NCI-H1930 (cell line): ENCODE data around the gene BEAN1.

Source experiments
- DNase-seq, 2 experiments: peaks; one replicate each; lab custom pipeline; 2025; lab: John Stamatoyannopoulos, UW

Gene BEAN1

DNA sequence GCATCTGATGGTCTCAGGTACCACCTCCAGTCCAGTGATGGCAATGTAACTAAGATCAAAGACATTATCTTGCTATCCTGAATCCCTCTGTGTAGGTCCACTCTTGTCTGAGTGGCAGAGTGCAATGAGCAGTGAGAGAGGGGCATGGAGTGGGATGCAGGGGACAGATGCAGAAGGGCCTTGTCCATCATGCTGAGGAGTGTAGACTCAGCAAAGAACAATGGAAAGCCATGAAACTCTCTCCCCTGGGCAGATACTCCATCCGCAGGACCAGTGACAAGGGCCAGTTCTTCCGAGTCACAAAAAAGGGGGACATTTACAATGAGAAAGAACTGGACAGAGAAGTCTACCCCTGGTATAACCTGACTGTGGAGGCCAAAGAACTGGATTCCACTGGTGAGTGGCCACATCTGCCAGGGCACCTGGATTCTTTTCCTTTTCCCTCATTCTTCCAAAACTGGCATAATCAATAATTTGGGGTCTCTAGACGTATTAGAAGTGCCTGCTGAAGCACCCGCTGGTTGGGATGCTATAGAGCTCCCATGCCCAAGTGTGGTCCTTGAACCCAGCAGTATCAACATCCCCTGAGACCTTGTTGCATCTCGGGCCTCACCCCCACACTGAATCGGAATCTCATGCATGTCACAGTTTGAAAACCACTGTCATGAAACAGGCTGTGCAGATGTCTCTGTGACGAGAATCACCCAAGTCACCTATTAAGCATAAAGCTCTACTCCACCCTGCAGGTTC, 31.1 kb upstream of the BEAN1 start:
- DNase-seq = no peak

DNA sequence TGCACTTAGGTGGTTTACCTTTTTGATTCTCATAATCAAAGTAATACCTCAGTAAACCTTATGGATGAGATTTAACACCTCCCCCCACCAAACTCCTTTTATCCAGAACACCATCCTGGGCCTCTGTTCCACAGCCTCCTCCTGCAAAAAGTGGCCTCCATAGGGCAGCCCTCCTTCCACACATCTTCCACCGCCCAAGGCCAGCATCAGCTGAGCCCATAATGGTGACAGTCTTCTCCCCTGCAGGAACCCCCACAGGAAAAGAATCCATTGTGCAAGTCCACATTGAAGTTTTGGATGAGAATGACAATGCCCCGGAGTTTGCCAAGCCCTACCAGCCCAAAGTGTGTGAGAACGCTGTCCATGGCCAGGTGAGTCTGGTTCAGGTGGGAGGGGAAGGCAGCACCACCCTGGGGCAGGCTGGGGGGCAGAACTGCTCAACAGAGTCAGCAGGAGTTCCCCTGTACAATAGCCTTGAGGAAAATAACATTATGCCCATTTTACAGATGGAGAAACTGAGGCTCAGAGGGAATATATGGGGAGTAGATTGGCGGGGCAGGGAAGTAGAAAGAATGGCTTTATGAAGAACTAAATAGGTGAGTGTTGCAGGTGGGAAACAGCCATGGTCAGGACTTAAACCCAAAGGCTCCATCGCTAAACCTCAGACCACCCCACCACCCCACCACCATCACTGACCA, 29.2 kb upstream of the BEAN1 start:
- DNase-seq = no peak

- DNase-seq = no peak
Observed at GRCh38 chr16:66399031-66399430, 28.1 kb upstream of the BEAN1 start.

GRCh38 chr16:66399930-66400329, 27.2 kb upstream of the BEAN1 start:
- no peak for DNase-seq

DNA sequence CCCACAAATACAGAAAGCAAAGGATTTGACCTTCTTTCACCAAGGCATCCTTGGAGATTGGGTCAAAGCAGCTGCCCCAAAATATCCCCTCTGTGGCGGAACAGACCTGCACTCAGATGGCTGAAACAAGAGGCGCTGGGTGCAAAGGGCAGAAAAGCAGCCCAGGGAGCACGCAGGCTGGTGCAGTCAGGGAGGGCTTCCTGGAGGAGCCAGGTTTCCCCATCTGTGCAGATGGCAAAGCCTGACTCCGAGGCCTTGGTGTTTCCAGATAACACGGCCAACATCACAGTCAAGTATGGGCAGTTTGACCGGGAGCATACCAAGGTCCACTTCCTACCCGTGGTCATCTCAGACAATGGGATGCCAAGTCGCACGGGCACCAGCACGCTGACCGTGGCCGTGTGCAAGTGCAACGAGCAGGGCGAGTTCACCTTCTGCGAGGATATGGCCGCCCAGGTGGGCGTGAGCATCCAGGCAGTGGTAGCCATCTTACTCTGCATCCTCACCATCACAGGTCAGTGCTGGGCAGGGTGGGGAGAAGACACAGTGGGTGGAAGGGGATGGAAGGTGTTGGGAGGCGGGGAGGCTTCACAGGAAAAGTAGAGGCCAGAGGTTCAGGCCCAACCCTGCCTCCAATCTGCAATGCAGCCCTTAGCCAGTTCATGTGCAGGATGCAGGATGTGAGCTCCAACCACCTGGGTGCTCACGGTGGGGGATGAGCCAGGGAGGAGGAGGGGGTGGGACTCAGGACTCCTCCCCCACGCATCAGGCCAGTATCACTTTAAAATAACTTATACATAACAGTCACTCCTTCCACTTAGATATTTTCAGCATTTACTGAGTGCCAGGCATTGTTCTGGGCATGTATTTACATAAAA, 26.4 kb upstream of the BEAN1 start:
- no peak for DNase-seq

DNA sequence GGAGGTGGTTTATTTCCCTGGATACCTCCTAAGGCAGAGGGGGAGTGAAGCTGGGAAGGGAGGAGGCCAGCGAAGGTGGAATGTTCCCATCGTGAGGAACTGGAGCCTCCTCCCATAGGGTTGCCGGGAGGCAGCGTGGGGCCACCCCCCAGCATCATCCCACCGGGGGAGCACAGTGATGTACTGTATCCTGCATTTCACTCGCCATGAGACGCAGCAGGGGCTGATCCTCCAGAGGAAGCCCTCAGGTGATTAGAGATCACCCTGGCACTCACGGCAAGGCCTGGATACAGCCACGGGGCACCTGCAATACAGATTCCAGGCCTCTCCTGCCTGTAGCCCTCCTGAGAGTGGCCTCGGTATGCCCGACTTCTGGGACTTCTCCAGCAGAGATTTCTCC, 25.5 kb upstream of the BEAN1 start:
- DNase-seq = no peak

DNA sequence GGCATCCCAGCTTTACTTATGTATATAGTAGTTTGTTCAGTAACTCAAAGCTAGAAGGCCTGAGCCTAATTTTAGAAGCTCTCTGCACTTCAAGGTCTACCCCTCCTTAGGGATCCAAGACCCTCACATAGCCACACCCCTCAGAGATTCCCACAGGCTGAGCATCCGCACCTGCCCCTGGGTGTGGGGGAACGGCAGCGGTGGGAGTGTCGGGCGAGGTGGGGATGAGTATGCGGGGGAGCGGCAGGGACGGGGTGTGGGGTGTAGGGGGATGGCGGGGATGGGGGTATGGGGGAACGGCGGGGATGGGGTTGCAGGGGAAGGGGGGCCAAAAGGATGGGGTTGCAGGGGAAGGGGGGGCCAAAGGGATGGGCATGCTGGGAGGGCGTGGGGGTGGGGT, 24.9 kb upstream of the BEAN1 start:
- no peak for DNase-seq

- DNase-seq = no peak
Observed at GRCh38 chr16:66402591-66403230, 24.4 kb upstream of the BEAN1 start.

DNA sequence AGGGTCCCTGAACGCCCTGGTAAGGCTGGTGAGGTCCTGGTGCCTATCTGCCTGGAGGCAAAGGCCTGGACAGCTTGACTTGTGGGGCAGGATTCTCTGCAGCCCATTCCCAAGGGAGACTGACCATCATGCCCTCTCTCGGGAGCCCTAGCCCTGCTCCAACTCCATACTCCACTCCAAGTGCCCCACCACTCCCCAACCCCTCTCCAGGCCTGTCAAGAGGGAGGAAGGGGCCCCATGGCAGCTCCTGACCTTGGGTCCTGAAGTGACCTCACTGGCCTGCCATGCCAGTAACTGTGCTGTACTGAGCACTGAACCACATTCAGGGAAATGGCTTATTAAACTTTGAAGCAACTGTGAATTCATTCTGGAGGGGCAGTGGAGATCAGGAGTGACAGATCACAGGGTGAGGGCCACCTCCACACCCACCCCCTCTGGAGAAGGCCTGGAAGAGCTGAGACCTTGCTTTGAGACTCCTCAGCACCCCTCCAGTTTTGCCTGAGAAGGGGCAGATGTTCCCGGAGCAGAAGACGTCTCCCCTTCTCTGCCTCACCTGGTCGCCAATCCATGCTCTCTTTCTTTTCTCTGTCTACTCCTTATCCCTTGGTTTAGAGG, 23.5 kb upstream of the BEAN1 start:
- no peak for DNase-seq

- no peak for DNase-seq
Observed at GRCh38 chr16:66405057-66405783, 21.9 kb upstream of the BEAN1 start.

GRCh38 chr16:66406534-66407221, 20.4 kb upstream of the BEAN1 start:
- peak; percentile 32 to 59 for DNase-seq

- DNase-seq = no peak
Observed at GRCh38 chr16:66408163-66409048, 18.7 kb upstream of the BEAN1 start.

DNA sequence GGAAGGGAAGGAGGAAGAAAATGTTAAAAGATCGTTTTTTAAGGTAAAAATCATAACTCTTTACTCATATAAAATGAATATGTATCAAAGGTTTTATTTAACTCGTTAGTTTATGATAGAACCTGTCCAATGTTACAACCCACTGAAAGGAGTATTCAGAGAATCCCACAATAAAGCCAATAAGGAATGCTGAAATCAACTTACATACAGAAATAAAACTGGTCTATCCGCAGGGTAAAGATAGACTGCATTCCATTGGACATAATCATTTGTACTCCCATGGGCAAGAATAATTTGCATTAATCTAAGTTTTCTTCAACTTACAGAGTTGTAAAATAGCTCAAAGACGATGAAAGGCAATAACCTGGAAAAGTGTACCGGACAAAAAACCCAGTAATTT, 17.9 kb upstream of the BEAN1 start:
- no peak for DNase-seq

- DNase-seq = no peak
Observed at GRCh38 chr16:66412182-66412581, 14.9 kb upstream of the BEAN1 start.

DNA sequence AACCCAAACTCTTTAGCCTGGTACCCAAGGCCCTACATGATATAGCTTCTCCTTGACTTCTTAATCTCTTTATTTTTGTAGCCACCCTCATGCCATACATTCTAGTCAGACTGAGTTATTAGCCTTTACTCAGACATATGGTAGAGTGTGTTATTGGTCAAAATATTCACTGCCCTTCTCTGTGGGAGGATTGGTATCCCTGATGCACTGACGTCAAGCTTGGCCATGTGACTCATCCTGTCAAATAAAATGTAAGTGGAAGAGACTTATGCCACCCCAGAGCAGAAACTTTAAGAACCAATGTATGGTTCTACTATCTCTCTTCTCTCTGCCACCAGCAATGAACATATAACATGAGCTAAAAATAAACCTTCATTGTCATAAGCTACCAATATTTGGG, 12.2 kb upstream of the BEAN1 start:
- no peak for DNase-seq

DNA sequence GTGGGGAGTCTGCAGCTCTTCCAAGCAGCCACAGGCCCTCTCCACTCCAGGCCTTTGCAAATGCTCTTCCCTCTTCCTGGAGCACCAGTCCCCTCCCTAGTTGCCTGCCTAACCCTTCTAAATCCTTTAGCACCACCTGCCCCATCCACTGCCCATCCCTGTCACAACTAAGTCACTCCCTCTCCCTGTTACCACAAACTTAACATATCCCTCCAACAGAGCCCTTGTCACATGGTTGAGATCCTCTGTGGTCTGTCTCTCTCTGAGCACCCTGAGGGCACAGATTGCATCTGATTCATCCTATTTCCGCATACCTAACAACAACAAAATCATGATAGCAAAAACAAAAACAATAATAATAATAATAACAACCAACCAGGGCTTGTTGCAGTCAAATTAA, 11.0 kb upstream of the BEAN1 start:
- DNase-seq = no peak

GRCh38 chr16:66416939-66417700, 10.0 kb upstream of the BEAN1 start:
- no peak for DNase-seq

- DNase-seq = no peak
Observed at GRCh38 chr16:66418165-66418962, 8.7 kb upstream of the BEAN1 start.
